ENCODE measurements around the gene TM4SF5. TPM values are rescaled to one million over a fixed set of nuclear protein-coding genes. Genes with fewer than 3 reads are reported as not detected.

Gene TM4SF5
- total RNA-seq, 1 donor from 2014 or later, result not detected

DNA sequence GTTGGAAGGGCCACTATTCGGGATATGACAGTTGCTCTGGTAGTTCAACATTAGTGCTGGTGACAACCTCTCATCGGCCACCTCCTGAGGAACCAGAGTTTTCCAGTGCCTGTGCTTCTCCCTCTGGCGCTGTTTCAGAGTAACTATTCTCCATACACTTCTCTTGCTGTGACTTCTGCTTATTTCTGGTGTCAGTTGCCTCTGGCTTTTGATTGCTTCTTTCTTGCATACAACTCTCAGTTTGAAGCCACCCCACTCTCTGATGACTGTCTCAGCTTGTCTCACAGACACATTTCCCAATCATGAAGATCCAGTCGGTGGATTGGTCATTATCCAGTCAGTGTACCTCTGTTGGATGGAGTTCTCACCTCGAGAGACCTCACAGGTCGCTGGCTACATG lies 3.4 kb upstream of the TM4SF5 start:
- H3K9me3 ChIP-seq (ENCODE audit: control insufficient read depth in 3 of 3, low read length in 3 of 3), result no peaks in the 10 kb centered on the region
- no peak overlapping the region for H3K4me3 ChIP-seq (ENCODE audit: low read length in 3 of 3)
- peaks cover 10 to 13% (median 12%) of the 10 kb centered on the region in 3 donors for H3K27me3 ChIP-seq (ENCODE audit: control insufficient read depth in 3 of 3, insufficient read depth in 3 of 3, low read length in 3 of 3)
- no peak overlapping the region for H3K9ac ChIP-seq (ENCODE audit: low read depth in 1 of 3, low read length in 3 of 3)
- H3K36me3 ChIP-seq (ENCODE audit: control insufficient read depth in 3 of 3, insufficient read depth in 3 of 3, low read length in 3 of 3), result no peaks in the 10 kb centered on the region
- H3K4me1 ChIP-seq (ENCODE audit: control insufficient read depth in 3 of 3, insufficient read depth in 3 of 3, low read length in 3 of 3), result no peaks in the 10 kb centered on the region
- H3K27ac ChIP-seq (ENCODE audit: low read depth, low read length), result no peak overlapping the region

DNA sequence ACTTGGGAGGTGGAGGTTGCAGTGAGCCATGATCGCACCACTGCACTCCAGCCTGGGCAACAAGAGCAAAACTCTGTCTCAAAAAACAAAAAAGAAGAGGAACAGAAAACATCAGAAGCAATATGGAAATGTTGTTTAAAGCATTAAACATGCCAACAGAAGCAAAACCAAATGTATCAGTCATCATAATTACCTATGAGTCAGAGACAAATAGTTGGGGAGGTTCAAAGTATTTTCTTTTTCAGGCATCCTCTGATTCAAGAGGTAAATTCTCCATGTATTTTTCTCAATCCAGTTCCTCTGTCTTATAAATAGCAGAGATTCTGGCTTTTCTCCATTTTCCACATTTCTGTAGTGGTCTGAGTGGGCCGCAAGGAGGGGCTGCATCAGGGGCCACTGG lies 2.1 kb upstream of the TM4SF5 start:
- Histone ChIP-seq H3K4me3 (ENCODE audit: low read length in 3 of 3) (no peak overlapping the region), H3K9ac (ENCODE audit: low read depth in 1 of 3, low read length in 3 of 3) (no peak overlapping the region), H3K27ac (ENCODE audit: low read depth, low read length) (no peak overlapping the region), H3K36me3 (ENCODE audit: control insufficient read depth in 3 of 3, insufficient read depth in 3 of 3, low read length in 3 of 3) (no peaks in the 10 kb centered on the region), H3K4me1 (ENCODE audit: control insufficient read depth in 3 of 3, insufficient read depth in 3 of 3, low read length in 3 of 3) (no peaks in the 10 kb centered on the region), H3K9me3 (ENCODE audit: control insufficient read depth in 3 of 3, low read length in 3 of 3) (no peaks in the 10 kb centered on the region), H3K27me3 (ENCODE audit: control insufficient read depth in 3 of 3, insufficient read depth in 3 of 3, low read length in 3 of 3) (peaks cover 14 to 21% (median 18%) of the 10 kb centered on the region in 3 donors)

DNA sequence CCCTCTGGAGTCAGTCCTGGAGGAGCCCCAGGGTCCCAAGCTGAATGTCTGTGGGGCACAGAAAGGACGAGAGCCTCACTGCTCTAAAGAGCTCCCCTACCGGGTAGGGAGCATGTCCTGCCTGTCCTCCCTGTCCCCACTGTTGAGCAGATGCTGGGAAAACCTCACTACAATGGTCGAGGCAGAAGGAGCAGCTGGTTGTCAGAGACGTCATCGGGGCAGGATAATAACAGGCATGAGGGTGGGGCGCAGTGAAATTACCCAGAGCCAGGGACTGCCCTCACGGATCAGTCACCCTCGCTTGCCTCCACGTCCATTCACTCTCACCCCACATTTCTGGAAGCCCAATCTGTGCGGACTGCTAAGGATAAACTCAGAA lies 538 bp downstream of the TM4SF5 start:
- Histone ChIP-seq H3K27ac (ENCODE audit: low read depth, low read length) (no peak overlapping the region), H3K27me3 (ENCODE audit: control insufficient read depth in 3 of 3, insufficient read depth in 3 of 3, low read length in 3 of 3) (peaks cover 14 to 23% (median 18%) of the 10 kb centered on the region in 3 donors), H3K4me3 (ENCODE audit: low read length in 3 of 3) (no peak overlapping the region), H3K9me3 (ENCODE audit: control insufficient read depth in 3 of 3, low read length in 3 of 3) (no peaks in the 10 kb centered on the region), H3K9ac (ENCODE audit: low read depth in 1 of 3, low read length in 3 of 3) (no peak overlapping the region), H3K4me1 (ENCODE audit: control insufficient read depth in 3 of 3, insufficient read depth in 3 of 3, low read length in 3 of 3) (no peaks in the 10 kb centered on the region), H3K36me3 (ENCODE audit: control insufficient read depth in 3 of 3, insufficient read depth in 3 of 3, low read length in 3 of 3) (no peaks in the 10 kb centered on the region)

DNA sequence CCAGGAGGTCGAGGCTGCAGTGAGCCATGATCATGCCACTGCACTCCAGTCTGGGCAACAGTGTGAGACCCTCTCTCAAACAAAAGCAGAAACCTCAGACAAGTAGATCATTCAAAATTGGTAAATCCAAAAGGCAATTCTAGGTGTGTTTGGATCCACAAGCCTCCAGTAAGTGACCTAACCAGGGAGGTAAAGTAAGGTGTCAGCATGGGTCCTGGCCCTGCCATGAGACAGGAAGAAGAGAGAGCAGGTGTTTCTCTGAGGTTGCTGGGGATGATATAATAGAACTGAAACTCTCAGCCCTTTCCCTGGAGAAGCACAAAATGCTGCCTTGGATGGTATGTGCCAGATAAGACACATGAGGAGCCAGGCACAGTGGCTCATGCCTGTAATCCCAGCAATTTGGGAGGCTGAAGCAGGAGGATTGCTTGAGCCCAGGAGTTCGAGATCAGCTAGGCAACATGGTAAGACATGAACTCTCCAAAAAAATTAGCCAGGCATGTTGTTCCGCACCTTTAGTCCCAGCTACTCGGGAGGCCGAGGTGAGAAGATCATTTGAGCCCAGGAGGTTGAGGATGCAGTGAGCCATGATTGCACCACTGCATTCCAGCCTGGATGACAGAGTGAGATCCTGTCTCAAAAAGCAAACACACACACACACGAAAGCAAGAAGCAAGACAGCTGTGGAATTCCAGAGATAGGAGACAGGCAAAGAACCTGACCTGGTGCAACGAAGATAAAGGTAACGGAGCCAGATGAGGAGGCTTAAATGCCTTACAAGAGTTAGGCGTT lies 6.5 kb downstream of the TM4SF5 start:
- no peak overlapping the region for H3K27ac ChIP-seq (ENCODE audit: low read depth, low read length)
- peaks cover 22 to 42% (median 30%) of the 10 kb centered on the region in 3 donors for H3K27me3 ChIP-seq (ENCODE audit: control insufficient read depth in 3 of 3, insufficient read depth in 3 of 3, low read length in 3 of 3)
- no peak overlapping the region for H3K9ac ChIP-seq (ENCODE audit: low read depth in 1 of 3, low read length in 3 of 3)
- no peaks in the 10 kb centered on the region for H3K9me3 ChIP-seq (ENCODE audit: control insufficient read depth in 3 of 3, low read length in 3 of 3)
- H3K4me1 ChIP-seq (ENCODE audit: control insufficient read depth in 3 of 3, insufficient read depth in 3 of 3, low read length in 3 of 3), result no peaks in the 10 kb centered on the region
- H3K36me3 ChIP-seq (ENCODE audit: control insufficient read depth in 3 of 3, insufficient read depth in 3 of 3, low read length in 3 of 3), result no peaks in the 10 kb centered on the region
- H3K4me3 ChIP-seq (ENCODE audit: low read length in 3 of 3), result no peak overlapping the region

DNA sequence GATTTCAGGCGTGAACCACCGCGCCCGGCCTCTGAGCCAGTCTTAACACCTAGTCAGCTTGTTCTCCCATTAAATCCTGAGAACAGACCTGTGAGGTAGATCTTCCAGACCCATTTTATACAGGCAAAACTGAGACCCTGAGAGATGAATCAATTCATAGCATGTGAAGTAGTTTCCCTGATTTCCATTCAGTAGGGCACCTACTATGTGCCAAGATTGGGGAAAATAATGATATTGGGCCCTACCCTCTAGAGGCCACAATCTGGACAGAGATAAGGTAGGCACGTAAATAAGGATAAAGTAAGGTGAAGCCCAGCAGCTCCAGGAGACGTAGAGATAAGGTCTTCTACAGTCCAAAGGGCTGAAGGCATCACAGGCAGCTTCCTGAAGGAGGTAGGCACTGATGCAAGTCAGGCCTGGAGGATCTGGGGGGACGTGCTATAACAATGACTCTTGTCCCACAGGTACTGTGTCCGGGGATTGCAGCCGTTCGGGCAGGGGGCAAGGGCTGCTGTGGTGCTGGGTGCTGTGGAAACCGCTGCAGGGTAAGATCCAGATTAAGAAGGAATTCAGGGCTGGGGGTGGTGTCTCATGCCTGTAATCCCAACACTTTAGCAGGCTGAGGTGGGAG lies 8.8 kb downstream of the TM4SF5 start:
- Histone ChIP-seq H3K9me3 (ENCODE audit: control insufficient read depth in 3 of 3, low read length in 3 of 3) (no peaks in the 10 kb centered on the region), H3K27me3 (ENCODE audit: control insufficient read depth in 3 of 3, insufficient read depth in 3 of 3, low read length in 3 of 3) (peaks cover 27 to 52% (median 42%) of the 10 kb centered on the region in 3 donors), H3K4me1 (ENCODE audit: control insufficient read depth in 3 of 3, insufficient read depth in 3 of 3, low read length in 3 of 3) (peaks cover 3 to 4% (median 3%) of the 10 kb centered on the region in 3 donors), H3K9ac (ENCODE audit: low read depth in 1 of 3, low read length in 3 of 3) (no peak overlapping the region), H3K27ac (ENCODE audit: low read depth, low read length) (no peak overlapping the region), H3K36me3 (ENCODE audit: control insufficient read depth in 3 of 3, insufficient read depth in 3 of 3, low read length in 3 of 3) (no peaks in the 10 kb centered on the region), H3K4me3 (ENCODE audit: low read length in 3 of 3) (no peak overlapping the region)

DNA sequence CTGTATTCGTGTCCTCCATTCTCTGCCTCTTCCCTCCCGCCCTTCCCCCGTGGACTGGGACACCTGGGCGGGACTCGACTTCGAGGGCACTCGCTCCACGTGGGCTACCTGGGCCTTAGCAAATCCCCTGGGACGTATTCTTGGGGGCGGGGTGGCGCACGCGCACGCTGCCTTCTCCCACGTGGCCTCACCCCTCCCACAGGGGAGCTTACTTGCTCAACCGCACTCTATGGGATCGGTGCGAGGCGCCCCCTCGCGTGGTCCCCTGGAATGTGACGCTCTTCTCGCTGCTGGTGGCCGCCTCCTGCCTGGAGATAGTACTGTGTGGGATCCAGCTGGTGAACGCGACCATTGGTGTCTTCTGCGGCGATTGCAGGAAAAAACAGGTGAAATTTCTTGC lies 11.0 kb downstream of the TM4SF5 start:
- peaks cover 35 to 57% (median 50%) of the 10 kb centered on the region in 3 donors for H3K27me3 ChIP-seq (ENCODE audit: control insufficient read depth in 3 of 3, insufficient read depth in 3 of 3, low read length in 3 of 3)
- H3K9ac ChIP-seq (ENCODE audit: low read depth in 1 of 3, low read length in 3 of 3), result no peak overlapping the region
- H3K27ac ChIP-seq (ENCODE audit: low read depth, low read length), result no peak overlapping the region
- H3K4me1 ChIP-seq (ENCODE audit: control insufficient read depth in 3 of 3, insufficient read depth in 3 of 3, low read length in 3 of 3), result peaks cover 18 to 20% (median 19%) of the 10 kb centered on the region in 3 donors
- H3K36me3 ChIP-seq (ENCODE audit: control insufficient read depth in 3 of 3, insufficient read depth in 3 of 3, low read length in 3 of 3), result no peaks in the 10 kb centered on the region
- H3K9me3 ChIP-seq (ENCODE audit: control insufficient read depth in 3 of 3, low read length in 3 of 3), result no peaks in the 10 kb centered on the region
- no peak overlapping the region for H3K4me3 ChIP-seq (ENCODE audit: low read length in 3 of 3)

DNA sequence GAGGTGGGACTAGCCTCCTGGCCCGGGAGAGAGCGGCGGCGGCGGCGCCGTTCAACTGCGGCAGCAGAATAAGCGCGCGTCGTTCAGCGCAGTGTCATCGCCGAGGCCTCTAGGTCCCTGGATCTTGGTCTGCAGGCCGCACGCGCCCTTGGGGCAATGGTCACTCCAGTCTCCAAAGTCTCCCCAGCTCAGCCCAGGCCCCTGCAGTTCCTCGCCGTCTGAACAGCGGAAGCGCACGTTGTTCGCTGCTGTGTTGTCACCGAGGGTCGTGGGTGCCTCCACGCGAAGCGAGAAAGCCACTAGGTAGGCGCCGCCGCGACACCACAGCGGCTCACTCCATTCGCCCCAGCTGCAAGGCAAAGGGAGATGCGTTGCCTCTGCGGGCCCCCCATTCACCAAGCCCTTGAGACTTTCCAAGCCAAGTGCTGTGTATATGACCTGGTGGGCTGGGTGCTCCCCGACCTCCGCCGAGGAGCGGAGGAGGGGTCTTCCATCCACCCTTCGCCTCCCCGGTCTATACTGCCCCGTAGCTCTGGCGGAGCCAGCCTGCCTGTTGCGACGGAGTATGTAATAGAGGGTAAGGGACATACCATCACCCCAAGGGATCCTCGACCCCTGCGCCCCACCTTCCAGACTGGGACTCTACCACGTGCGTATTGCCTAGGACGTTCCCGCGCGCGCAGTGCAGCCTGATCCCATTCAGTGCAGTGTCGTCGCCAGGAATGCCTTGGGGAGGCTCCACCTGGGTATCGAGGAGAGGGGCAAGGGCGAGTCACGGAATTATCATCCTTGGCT lies 13.8 kb downstream of the TM4SF5 start:
- H3K9me3 ChIP-seq (ENCODE audit: control insufficient read depth in 3 of 3, low read length in 3 of 3), result no peaks in the 10 kb centered on the region
- H3K27ac ChIP-seq (ENCODE audit: low read depth, low read length), result no peak overlapping the region
- H3K4me3 ChIP-seq (ENCODE audit: low read length in 3 of 3), result peak overlapping the region; percentile 26 to 61 (median 37)
- peaks cover 33 to 49% (median 37%) of the 10 kb centered on the region in 3 donors for H3K27me3 ChIP-seq (ENCODE audit: control insufficient read depth in 3 of 3, insufficient read depth in 3 of 3, low read length in 3 of 3)
- no peaks in the 10 kb centered on the region for H3K36me3 ChIP-seq (ENCODE audit: control insufficient read depth in 3 of 3, insufficient read depth in 3 of 3, low read length in 3 of 3)
- H3K4me1 ChIP-seq (ENCODE audit: control insufficient read depth in 3 of 3, insufficient read depth in 3 of 3, low read length in 3 of 3), result peaks cover 33 to 40% (median 34%) of the 10 kb centered on the region in 3 donors
- H3K9ac ChIP-seq (ENCODE audit: low read depth in 1 of 3, low read length in 3 of 3), result peak overlapping the region in 2 of 3 donors; percentile 25 to 28

DNA sequence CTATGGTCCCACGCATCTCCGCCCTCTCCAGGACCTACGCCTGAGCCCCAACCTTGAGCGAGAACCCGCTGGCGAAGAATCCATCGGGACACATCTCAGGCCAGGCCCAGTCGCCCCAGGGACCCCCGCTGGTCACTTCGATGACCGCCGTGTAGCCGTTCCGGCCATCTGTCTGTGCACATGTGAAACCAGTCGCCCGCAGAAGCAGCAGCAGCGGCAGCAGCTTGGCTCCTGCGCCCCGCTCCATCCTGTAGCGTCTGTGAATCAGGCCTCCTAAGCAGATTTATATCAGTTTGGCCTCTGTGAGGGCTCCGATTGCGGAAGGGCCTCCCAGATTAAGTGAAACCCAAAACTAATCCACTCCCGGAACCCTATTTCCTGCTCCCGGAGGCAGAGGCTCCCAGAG lies 14.4 kb downstream of the TM4SF5 start, which contains the start of gene VMO1:
Gene VMO1 (minus strand): TSS at position 259 of the 406 bp plus-strand sequence. CDS start 12 bp downstream, at position 247.
- H3K27ac ChIP-seq (ENCODE audit: low read depth, low read length), result no peak within 1 kb of the TSS
- peaks cover 30 to 45% (median 34%) of the 10 kb centered on the region in 3 donors for H3K27me3 ChIP-seq (ENCODE audit: control insufficient read depth in 3 of 3, insufficient read depth in 3 of 3, low read length in 3 of 3)
- H3K4me1 ChIP-seq (ENCODE audit: control insufficient read depth in 3 of 3, insufficient read depth in 3 of 3, low read length in 3 of 3), result peaks cover 36 to 43% (median 36%) of the 10 kb centered on the region in 3 donors
- no peaks in the 10 kb centered on the region for H3K9me3 ChIP-seq (ENCODE audit: control insufficient read depth in 3 of 3, low read length in 3 of 3)
- H3K4me3 ChIP-seq (ENCODE audit: low read length in 3 of 3), result peak within 1 kb of the TSS; percentile 37 to 61 (median 48)
- H3K9ac ChIP-seq (ENCODE audit: low read depth in 1 of 3, low read length in 3 of 3), result peak within 1 kb of the TSS in 2 of 3 donors; percentile 25 to 28
- no peaks in the 10 kb centered on the region for H3K36me3 ChIP-seq (ENCODE audit: control insufficient read depth in 3 of 3, insufficient read depth in 3 of 3, low read length in 3 of 3)

DNA sequence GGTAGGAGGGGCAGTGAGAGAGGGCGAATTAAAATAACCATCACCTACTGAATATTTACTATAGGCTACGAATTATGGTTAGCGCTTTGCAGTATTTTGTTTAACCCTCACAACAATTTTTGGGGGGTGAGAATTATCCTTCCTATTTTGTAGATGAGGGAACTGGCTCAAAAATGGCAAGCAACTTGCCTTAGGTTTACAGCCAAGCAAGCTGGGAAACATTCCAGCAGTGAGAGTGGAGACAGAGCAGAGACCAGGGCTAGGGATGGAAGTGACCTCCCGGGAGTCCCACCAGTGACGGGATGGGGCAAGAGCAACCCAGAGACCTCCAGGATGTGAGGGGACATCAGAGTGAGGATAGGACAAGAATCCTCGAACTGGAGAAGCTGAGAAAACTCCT lies 14.8 kb downstream of the TM4SF5 start:
- Histone ChIP-seq H3K27me3 (ENCODE audit: control insufficient read depth in 3 of 3, insufficient read depth in 3 of 3, low read length in 3 of 3) (peaks cover 30 to 45% (median 34%) of the 10 kb centered on the region in 3 donors), H3K4me3 (ENCODE audit: low read length in 3 of 3) (peak overlapping the region in 2 of 3 donors; percentile 26 to 37), H3K4me1 (ENCODE audit: control insufficient read depth in 3 of 3, insufficient read depth in 3 of 3, low read length in 3 of 3) (peaks cover 36 to 43% (median 36%) of the 10 kb centered on the region in 3 donors), H3K9ac (ENCODE audit: low read depth in 1 of 3, low read length in 3 of 3) (peak overlapping the region in 1 of 3 donors; percentile 28), H3K9me3 (ENCODE audit: control insufficient read depth in 3 of 3, low read length in 3 of 3) (no peaks in the 10 kb centered on the region), H3K27ac (ENCODE audit: low read depth, low read length) (no peak overlapping the region), H3K36me3 (ENCODE audit: control insufficient read depth in 3 of 3, insufficient read depth in 3 of 3, low read length in 3 of 3) (no peaks in the 10 kb centered on the region)
